HG02973 (cell line): ENCODE results near the gene FNDC5.
"Not testable (repeated sequence)": the region's sequence is repeated elsewhere in the genome, so short reads cannot be mapped to it uniquely, and the experiment has no call there.

ENCODE experiments used
- ATAC-seq: cut with Tn5 transposase; IDR thresholded peaks from one replicate; pipeline ENCODE4 v1.9.1; 2021; ENCODE audit warnings: moderate library complexity; ENCODE audit not compliant: unreplicated experiment

FNDC5 gene

GRCh38 chr1:32870615-32871363 is at the start of gene FNDC5:
FNDC5 (minus strand) TSS chr1:32870912.
- no peak for ATAC-seq

- no peak for ATAC-seq
Measured at GRCh38 chr1:32919811-32920733, 49.4 kb upstream of the FNDC5 start.

- ATAC-seq = no peak
Measured at GRCh38 chr1:32918179-32918578, 47.5 kb upstream of the FNDC5 start.

GRCh38 chr1:32917521-32917920 is 46.8 kb upstream of the FNDC5 start:
- no peak for ATAC-seq

GRCh38 chr1:32915766-32916706 is 45.3 kb upstream of the FNDC5 start:
- ATAC-seq = no peak

GRCh38 chr1:32910319-32910718 is 39.6 kb upstream of the FNDC5 start:
- no peak for ATAC-seq

- no peak for ATAC-seq
Measured at GRCh38 chr1:32907435-32907834, 36.7 kb upstream of the FNDC5 start.

GRCh38 chr1:32906654-32907053 is 35.9 kb upstream of the FNDC5 start:
- no peak for ATAC-seq

GRCh38 chr1:32905588-32905987 is 34.9 kb upstream of the FNDC5 start:
- ATAC-seq = not testable (repeated sequence)

GRCh38 chr1:32904797-32905196 is 34.1 kb upstream of the FNDC5 start:
- no peak for ATAC-seq

GRCh38 chr1:32903991-32904785 is 33.5 kb upstream of the FNDC5 start:
- ATAC-seq = no peak

GRCh38 chr1:32902535-32902920 is 31.8 kb upstream of the FNDC5 start:
- no peak for ATAC-seq

GRCh38 chr1:32901823-32902534 is 31.3 kb upstream of the FNDC5 start:
- ATAC-seq = no peak

GRCh38 chr1:32900956-32901822 is 30.5 kb upstream of the FNDC5 start, which contains the start of gene TMEM54:
TMEM54 (minus strand) TSS chr1:32901389; CDS start chr1:32901238, 151 bp downstream.
- ATAC-seq = no peak

GRCh38 chr1:32900371-32900955 is 29.8 kb upstream of the FNDC5 start:
- no peak for ATAC-seq

- ATAC-seq = no peak
Measured at GRCh38 chr1:32899586-32900296, 29.0 kb upstream of the FNDC5 start.

GRCh38 chr1:32898958-32899357 is 28.2 kb upstream of the FNDC5 start:
- ATAC-seq = no peak
